D341Med (cell line): Measurements from ENCODE around the gene PCDHB9.
"Not testable (repeated sequence)": the region's sequence is repeated elsewhere in the genome, so short reads cannot be mapped to it uniquely, and the experiment has no call there.

Source experiments
- DNase-seq: peaks from one replicate; pipeline ENCODE4 v3.0.0; 2012; ENCODE audit warnings: low spot score

PCDHB9 gene

GRCh38 chr5:141188682-141189081, 1.7 kb downstream of the PCDHB9 start:
- not testable (repeated sequence) for DNase-seq

GRCh38 chr5:141189131-141189530, 2.2 kb downstream of the PCDHB9 start:
- DNase-seq = not testable (repeated sequence)

DNA sequence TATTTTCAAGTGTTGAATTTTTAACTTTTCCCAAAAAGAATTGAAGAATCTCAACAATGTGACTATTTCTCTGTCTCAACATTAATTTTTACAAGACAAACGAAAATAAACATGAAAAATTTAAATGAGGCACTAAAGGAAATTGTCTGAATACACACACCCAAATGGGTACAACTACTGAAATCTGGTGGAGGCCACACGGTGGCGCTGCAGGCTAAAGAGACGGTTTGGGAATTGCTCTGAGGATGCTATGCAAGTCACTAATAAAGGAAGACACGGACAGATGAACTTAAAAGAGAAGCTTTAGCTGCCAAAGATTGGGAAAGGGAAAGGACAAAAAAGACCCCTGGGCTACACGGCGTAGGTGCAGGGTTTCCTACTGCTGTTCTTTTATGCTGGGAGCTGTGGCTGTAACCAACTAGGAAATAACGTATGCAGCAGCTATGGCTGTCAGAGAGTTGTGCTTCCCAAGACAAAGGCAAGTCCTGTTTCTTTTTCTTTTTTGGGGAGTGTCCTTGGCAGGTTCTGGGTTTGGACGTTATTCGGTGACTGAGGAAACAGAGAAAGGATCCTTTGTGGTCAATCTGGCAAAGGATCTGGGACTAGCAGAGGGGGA, 5.3 kb downstream of the PCDHB9 start, which contains the start of gene PCDHB10:
Gene PCDHB10, plus strand, starts transcription at position 244 of the 616 bp plus-strand sequence. Its CDS starts 200 bp downstream, at position 444.
- DNase-seq = no peak

DNA sequence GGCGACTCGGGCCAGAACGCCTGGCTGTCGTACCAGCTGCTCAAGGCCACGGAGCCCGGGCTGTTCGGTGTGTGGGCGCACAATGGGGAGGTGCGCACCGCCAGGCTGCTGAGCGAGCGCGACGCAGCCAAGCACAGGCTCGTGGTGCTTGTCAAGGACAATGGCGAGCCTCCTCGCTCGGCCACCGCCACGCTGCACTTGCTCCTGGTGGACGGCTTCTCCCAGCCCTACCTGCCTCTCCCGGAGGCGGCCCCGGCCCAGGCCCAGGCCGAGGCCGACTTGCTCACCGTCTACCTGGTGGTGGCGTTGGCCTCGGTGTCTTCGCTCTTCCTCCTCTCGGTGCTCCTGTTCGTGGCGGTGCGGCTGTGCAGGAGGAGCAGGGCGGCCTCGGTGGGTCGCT, 7.4 kb downstream of the PCDHB9 start:
- not testable (repeated sequence) for DNase-seq

DNA sequence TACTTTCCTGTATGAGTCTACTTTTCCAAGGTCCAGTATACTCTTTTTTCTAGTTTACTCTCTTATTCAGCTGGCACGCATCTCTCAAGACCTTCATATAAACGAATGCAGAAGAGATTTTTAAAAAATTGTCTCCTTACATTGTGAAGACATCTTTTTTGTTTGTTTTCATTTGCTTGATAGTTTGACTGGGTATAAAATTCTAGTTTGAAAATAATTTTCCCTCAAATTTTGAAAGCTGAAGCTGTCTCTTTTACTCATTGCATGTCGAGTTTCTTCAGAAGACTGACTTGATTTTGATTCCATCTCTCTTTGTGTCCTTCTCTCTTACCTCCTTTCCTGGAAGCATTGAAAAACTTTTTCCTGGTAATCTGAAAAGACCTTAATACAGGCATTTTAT, 9.4 kb downstream of the PCDHB9 start:
- no peak for DNase-seq

- DNase-seq = no peak
These were observed 12.6 kb downstream of the PCDHB9 start, which contains the start of gene PCDHB11 for GRCh38 chr5:141199359-141200235. TSS of gene PCDHB11 (plus strand) at chr5:141199627. CDS start at chr5:141199775, 148 bp downstream.

GRCh38 chr5:141201126-141201525, 14.2 kb downstream of the PCDHB9 start:
- DNase-seq = not testable (repeated sequence)

GRCh38 chr5:141201646-141202045, 14.7 kb downstream of the PCDHB9 start:
- not testable (repeated sequence) for DNase-seq

DNA sequence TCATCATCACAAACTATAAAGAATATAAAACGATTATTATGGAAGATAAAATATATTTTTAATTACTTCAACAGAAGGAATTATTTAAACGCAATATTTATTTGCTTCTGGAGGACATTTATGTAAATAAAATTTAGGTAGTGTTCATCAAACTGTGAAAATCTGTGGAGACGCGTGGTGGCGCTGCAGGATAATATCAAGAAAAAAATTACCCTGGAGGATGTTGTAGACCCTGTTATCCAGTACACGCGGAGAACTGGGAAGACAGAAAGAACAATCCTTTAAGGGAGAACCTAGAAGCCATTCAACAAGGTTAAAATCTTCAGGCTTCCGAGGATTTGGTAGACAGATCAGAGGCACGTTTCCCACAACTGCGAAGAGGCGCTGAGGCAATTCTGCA, 21.5 kb downstream of the PCDHB9 start, which contains the start of gene PCDHB12:
Gene PCDHB12, plus strand, starts transcription at position 242 of the 400 bp plus-strand sequence. CDS start 189 bp downstream, outside the sequence.
- no peak for DNase-seq

- not testable (repeated sequence) for DNase-seq
These were observed 23.3 kb downstream of the PCDHB9 start for GRCh38 chr5:141210281-141210680.

DNA sequence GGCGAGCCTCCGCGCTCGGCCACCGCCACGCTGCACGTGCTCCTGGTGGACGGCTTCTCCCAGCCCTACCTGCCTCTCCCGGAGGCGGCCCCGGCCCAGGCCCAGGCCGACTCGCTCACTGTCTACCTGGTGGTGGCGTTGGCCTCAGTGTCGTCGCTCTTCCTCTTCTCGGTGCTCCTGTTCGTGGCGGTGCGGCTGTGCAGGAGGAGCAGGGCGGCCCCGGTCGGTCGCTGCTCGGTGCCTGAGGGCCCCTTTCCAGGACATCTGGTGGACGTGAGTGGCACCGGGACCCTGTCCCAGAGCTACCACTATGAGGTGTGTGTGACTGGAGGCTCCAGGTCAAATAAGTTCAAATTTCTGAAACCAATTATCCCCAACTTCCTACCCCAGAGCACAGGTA, 23.9 kb downstream of the PCDHB9 start:
- DNase-seq = not testable (repeated sequence)

DNA sequence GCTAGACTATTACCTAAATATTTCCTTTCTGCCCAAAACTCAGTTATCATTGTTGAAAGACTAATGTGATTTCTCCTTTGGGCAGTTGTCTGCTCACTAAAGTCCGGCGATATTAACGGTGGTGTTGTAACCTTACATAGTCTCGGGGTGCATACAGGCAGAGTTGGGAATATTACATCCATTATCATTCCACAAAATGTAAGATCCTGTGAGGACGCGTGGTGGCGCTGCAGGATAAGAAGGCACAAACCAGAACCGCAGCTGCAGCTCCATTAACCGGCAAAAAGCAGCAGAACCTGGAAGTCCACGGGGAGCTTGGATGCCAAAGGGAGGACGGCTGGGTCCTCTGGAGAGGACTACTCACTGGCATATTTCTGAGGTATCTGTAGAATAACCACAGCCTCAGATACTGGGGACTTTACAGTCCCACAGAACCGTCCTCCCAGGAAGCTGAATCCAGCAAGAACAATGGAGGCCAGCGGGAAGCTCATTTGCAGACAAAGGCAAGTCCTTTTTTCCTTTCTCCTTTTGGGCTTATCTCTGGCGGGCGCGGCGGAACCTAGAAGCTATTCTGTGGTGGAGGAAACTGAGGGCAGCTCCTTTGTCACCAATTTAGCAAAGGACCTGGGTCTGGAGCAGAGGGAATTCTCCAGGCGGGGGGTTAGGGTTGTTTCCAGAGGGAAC, 26.8 kb downstream of the PCDHB9 start, which contains the start of gene PCDHB13:
Gene PCDHB13, plus strand, starts transcription at position 264 of the 684 bp plus-strand sequence. Its CDS starts 205 bp downstream, at position 469.
- not testable (repeated sequence) for DNase-seq

- not testable (repeated sequence) for DNase-seq
These were observed 27.6 kb downstream of the PCDHB9 start for GRCh38 chr5:141214583-141214982.

- DNase-seq = not testable (repeated sequence)
These were observed 28.5 kb downstream of the PCDHB9 start for GRCh38 chr5:141215504-141215903.

- DNase-seq = not testable (repeated sequence)
These were observed 29.1 kb downstream of the PCDHB9 start for GRCh38 chr5:141216035-141216434.

DNA sequence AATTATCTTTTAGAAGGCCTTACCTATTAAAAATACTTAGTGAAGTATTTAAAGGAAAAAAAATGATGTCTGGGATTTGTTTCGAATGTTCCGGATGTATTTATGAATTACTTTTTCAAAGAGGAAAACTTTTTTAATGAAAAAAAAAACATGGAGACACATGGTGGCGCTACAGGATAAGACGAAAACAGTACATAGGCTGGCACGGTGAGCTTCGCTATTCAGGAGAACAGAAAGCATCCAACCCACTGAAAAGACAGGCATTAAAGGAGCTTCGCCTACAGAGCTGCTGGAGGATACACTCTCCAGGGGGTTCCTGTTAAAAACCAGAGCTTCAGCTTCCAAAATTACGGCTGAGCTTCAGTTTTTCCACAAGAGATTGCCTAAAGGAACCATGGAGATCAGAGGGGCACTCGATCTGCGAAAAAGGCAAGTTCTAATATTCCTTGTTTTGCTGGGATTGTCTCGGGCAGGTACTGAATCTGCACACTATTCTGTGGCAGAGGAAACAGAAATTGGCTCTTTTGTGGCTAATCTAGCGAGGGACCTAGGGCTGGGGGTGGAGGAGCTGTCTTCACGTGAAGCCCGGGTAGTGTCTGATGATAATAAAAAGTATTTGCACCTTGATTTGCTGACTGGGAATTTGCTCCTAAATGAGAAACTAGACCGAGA, 36.3 kb downstream of the PCDHB9 start, which contains the start of gene PCDHB14:
Gene PCDHB14, plus strand, starts transcription at position 232 of the 672 bp plus-strand sequence. Its CDS starts 163 bp downstream, at position 395.
- DNase-seq = peak; percentile 34

GRCh38 chr5:141224844-141225243, 37.9 kb downstream of the PCDHB9 start:
- DNase-seq = not testable (repeated sequence)

GRCh38 chr5:141225421-141225820, 38.5 kb downstream of the PCDHB9 start:
- not testable (repeated sequence) for DNase-seq

DNA sequence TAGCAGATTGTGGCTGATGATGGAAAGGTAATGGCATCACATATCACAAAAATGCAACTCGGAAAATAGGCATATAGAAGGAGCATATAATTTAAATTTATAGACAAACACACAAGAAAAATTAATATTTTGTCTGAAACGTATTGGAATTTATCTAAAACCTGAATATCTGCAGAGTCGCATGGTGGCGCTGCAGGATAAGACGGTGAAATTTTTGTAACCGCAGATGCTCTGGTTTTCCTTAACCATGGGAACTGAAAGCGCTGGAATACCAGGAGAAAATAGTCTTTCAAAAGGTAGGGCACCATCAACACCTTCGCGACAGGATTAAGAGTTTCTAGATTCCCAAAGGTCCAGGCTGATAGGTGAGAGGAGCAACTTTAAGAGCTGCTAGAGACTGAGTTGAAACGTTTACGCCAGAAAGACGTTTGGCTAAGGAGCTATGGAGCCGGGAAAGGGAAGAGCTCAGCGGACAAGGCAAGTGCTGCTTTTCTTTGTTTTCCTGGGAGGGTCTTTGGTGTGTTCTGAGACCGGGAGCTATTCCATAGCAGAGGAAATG, 47.2 kb downstream of the PCDHB9 start:
- DNase-seq = no peak

DNA sequence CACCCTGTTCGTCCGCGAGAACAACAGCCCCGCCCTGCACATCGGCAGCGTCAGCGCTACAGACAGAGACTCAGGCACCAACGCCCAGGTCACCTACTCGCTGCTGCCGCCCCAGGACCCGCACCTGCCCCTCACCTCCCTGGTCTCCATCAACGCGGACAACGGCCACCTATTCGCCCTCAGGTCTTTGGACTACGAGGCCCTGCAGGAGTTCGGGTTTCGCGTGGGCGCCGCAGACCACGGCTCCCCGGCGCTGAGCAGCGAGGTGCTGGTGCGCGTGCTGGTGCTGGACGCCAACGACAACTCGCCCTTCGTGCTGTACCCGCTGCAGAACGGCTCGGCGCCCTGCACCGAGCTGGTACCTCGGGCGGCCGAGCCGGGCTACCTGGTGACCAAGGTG, 49.0 kb downstream of the PCDHB9 start:
- DNase-seq = not testable (repeated sequence)
